ENCODE results near the gene ARHGDIA. TPM values are rescaled to one million over a fixed set of nuclear protein-coding genes. Genes with fewer than 3 reads are reported as not detected.

Gene ARHGDIA
- total and polyA plus RNA-seq, 2 of the 8 experiments (the other 6 are each of a cell fraction or from before 2014, with no cell fraction given): 62.4 to 217 TPM

DNA sequence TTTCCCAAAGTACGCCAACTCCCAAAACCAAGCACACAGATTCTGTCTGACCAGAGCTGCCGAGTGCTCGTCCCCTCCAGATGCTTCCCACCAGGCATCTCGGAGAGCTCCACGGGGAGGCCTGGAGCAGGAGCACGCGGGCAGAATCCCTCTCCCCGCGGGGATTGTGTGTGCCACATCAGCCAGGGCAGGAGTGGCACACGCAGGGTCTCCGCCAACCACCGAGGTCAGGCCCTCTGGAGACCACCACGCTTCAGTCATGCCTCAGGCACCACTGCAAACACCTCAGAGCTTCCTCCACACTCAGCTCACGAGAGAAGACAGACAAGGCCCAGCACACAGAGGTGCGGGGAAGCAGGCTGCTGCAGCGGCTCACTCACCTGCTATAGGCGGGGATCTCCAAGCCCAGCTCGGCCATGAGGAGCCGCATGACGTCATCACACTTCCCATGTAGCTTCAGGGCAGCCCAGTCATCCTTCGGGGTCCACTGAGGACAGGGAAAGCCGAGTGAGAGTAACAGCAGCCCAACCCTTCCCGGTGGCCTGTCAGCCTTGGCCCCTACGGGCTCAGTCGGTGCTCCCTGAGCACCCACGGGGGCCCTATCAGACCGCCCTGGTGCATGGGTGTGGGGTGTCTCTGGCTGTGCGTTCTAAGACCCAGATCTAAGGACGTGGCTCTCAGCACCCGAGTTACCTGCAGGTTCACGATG lies 42.4 kb upstream of the ARHGDIA start:
- H3K9me3 ChIP-seq (ENCODE audit: insufficient read depth in 2 of 2, low read depth in 1 of 2, low read length in 1 of 2): no peaks in the 10 kb centered on the region
- H2BK20ac ChIP-seq (ENCODE audit: low read length): no peak overlapping the region
- H3K4me3 ChIP-seq (ENCODE audit: extremely low read depth in 1 of 4, insufficient read depth in 2 of 4, low read depth in 3 of 4, low read length in 4 of 4): no peak overlapping the region
- H3K4me2 ChIP-seq (ENCODE audit: insufficient read depth in 1 of 2, low read depth in 2 of 2, low read length in 2 of 2): no peak overlapping the region
- FAIRE-seq: no peak
- no peak overlapping the region for H4K5ac ChIP-seq (ENCODE audit: insufficient read length, low read depth, low read length)
- no peak overlapping the region for H2BK5ac ChIP-seq (ENCODE audit: low read depth, low read length)
- no peak overlapping the region for H2BK120ac ChIP-seq (replicated peaks; ENCODE audit: low read depth, low read length)
- no peak overlapping the region for H3K9ac ChIP-seq (replicated peaks in 1 of 4; ENCODE audit: extremely low read depth in 1 of 4, low read depth in 3 of 4, low read length in 3 of 4)
- H2BK15ac ChIP-seq (ENCODE audit: low read length): no peak overlapping the region
- H3K27ac ChIP-seq (ENCODE audit: low read depth, low read length): no peak overlapping the region
- ChIA-PET POLR2A (ENCODE audit: partially characterized antibody) (interaction anchor here (0.6 to 8.7 kb wide), 5 partner anchors 10 to 103 kb away, joined by 3 to 135 read pairs (median 4); partner anchors contain the start of genes MAFG and NPB), CTCF (ENCODE audit: partially characterized antibody) (interaction anchor here (0.9 to 2.8 kb wide), 7 partner anchors 12 to 292 kb away, joined by 3 to 12 read pairs (median 5); partner anchors contain the start of genes MAFG and NOTUM)
- H2AFZ ChIP-seq (ENCODE audit: low read length): no peak overlapping the region
- no peak overlapping the region for H2AK5ac ChIP-seq (ENCODE audit: low read depth, low read length)
- H3K79me1 ChIP-seq (ENCODE audit: low read depth, low read length): peaks cover 2% of the 10 kb centered on the region
- H3K36me3 ChIP-seq (ENCODE audit: control insufficient read depth in 2 of 4, insufficient read depth in 4 of 4, low read length in 3 of 4): peaks cover 8 to 25% (median 19%) of the 10 kb centered on the region in 4 experiments
- H3K23ac ChIP-seq (ENCODE audit: insufficient read length): no peak overlapping the region
- no peak overlapping the region for H3K4ac ChIP-seq (replicated peaks; ENCODE audit: insufficient read length, low read depth, low read length)
- peaks cover 6 to 42% of the 10 kb centered on the region in 2 experiments for H4K20me1 ChIP-seq (replicated peaks in 1 of 2; ENCODE audit: control insufficient read depth in 1 of 2, insufficient read depth in 2 of 2, low read length in 2 of 2)
- H3K4me1 ChIP-seq (replicated peaks in 1 of 4; ENCODE audit: control insufficient read depth in 3 of 4, insufficient read depth in 4 of 4, low read length in 3 of 4): peaks cover 0 to 20% (median 8%) of the 10 kb centered on the region in 4 experiments; a peak in 6 of 7 replicates
- no peak for DNase-seq (ENCODE audit: low read depth in 1 of 2, low spot score in 2 of 2)
- 94% methylated on average over 31 of the region's 31 CpGs; no CpG with 5 or more reads in 1 of the 2 experiments for WGBS, 2 experiments (ENCODE audit: extremely low coverage in 1 of 2, insufficient coverage in 1 of 2, insufficient read length in 1 of 2, insufficient replicate concordance in 2 of 2, low coverage in 1 of 2, low lambda C conversion rate in 2 of 2, missing lambda C conversion rate in 1 of 2)
- no peak overlapping the region for H3K56ac ChIP-seq (replicated peaks; ENCODE audit: insufficient read length, low read depth, low read length)
- H3K23me2 ChIP-seq (ENCODE audit: low read depth, low read length): peaks cover 11% of the 10 kb centered on the region
- H3K14ac ChIP-seq (ENCODE audit: insufficient read length): no peak overlapping the region
- peaks cover 0 to 10% of the 10 kb centered on the region in 2 experiments; a peak in 2 of 4 replicates for H3K79me2 ChIP-seq (ENCODE audit: control insufficient read depth in 1 of 2, insufficient read depth in 2 of 2, low read length in 2 of 2)
- H3K27me3 ChIP-seq (replicated peaks in 1 of 4; ENCODE audit: control insufficient read depth in 3 of 4, extremely low read depth in 1 of 4, insufficient read depth in 3 of 4, low read length in 3 of 4): peaks cover 0 to 4% (median 2%) of the 10 kb centered on the region in 4 experiments; a peak in 2 of 7 replicates
- H4K8ac ChIP-seq (ENCODE audit: extremely low read depth, insufficient read depth, low read length): no peak overlapping the region
- no peak overlapping the region for H4K91ac ChIP-seq (replicated peaks; ENCODE audit: insufficient read length, low read length)
- no peak overlapping the region for H3K18ac ChIP-seq (ENCODE audit: extremely low read depth, low read length)
- no peak overlapping the region for H2BK12ac ChIP-seq (ENCODE audit: low read depth, low read length)
- TF ChIP-seq SP4 (IDR thresholded peaks at IDR 0.05; ENCODE audit: low read length) (no peak), GABPA (IDR thresholded peaks at IDR 0.05; ENCODE audit: borderline replicate concordance, insufficient read depth, low read length) (no peak), PHF8 (conservative IDR thresholded peaks at IDR 0.05; ENCODE audit: low read depth, low read length) (no peak), JUND (IDR thresholded peaks at IDR 0.05; ENCODE audit: low read length) (no peak), KDM1A (IDR thresholded peaks at IDR 0.05; ENCODE audit: borderline replicate concordance, low read length) (no peak), EGR1 (IDR thresholded peaks at IDR 0.05; ENCODE audit: borderline replicate concordance, low read depth, low read length) (no peak), SIN3A (conservative IDR thresholded peaks at IDR 0.05 in 1 of 2, IDR thresholded peaks at IDR 0.05 in 1 of 2; ENCODE audit: low read depth in 1 of 2, low read length in 2 of 2) (no peak), NRF1 (IDR thresholded peaks at IDR 0.05; ENCODE audit: low read depth, low read length) (no peak), RFX5 (IDR thresholded peaks at IDR 0.05; ENCODE audit: borderline replicate concordance, low read depth, low read length) (no peak), MAFK (IDR thresholded peaks at IDR 0.05; ENCODE audit: low read depth, low read length) (no peak), POLR2AphosphoS5 (IDR thresholded peaks at IDR 0.05; ENCODE audit: low read depth, low read length) (no peak)
